DOHH2 (cell line): ENCODE results near the gene SYK.

ENCODE experiments used
- H3F3A ChIP-seq: fragments of 200-600 bp; sonication (generic), shearing (Covaris generic); 2 replicates; pipeline ENCODE4 v1.6.0; 2016; ENCODE audit warnings: antibody characterized with exemption, mild to moderate bottlenecking; ENCODE audit not compliant: control insufficient read depth, insufficient read depth
- H3K27ac ChIP-seq: fragments of 200-600 bp; sonication (generic); 2 replicates; pipeline ENCODE4 v1.5.1; 2014; ENCODE audit warnings: low read depth, mild to moderate bottlenecking, low read length, moderate library complexity
- H3K27me3 ChIP-seq: fragments of 200-600 bp; sonication (generic); 2 replicates; pipeline ENCODE4 v1.6.1; 2014; ENCODE audit warnings: mild to moderate bottlenecking, low read length, mixed read lengths; ENCODE audit not compliant: control insufficient read depth
- H3K36me3 ChIP-seq: fragments of 200-600 bp; sonication (generic); 2 replicates; pipeline ENCODE4 v1.6.1; 2014; ENCODE audit warnings: mild to moderate bottlenecking, low read length, moderate library complexity, mixed read lengths; ENCODE audit not compliant: control insufficient read depth
- H3K4me1 ChIP-seq: fragments of 200-600 bp; sonication (generic); 2 replicates; pipeline ENCODE4 v1.6.1; 2014; ENCODE audit warnings: mild to moderate bottlenecking, low read length, mixed read lengths; ENCODE audit not compliant: control insufficient read depth
- H3K4me2 ChIP-seq: fragments of 200-600 bp; sonication (generic); 2 replicates; pipeline ENCODE4 v1.6.0; 2014; ENCODE audit warnings: mild to moderate bottlenecking, low read length, moderate library complexity
- H3K4me3 ChIP-seq: fragments of 200-600 bp; sonication (generic); 2 replicates; pipeline ENCODE4 v1.5.1; 2014; ENCODE audit warnings: mild to moderate bottlenecking, low read length, mixed read lengths
- H3K79me2 ChIP-seq: fragments of 200-600 bp; sonication (generic); 2 replicates; pipeline ENCODE4 v1.6.1; 2014; ENCODE audit warnings: mild to moderate bottlenecking, low read length, mixed read lengths; ENCODE audit not compliant: control insufficient read depth
- H3K9me2 ChIP-seq: fragments of 200-600 bp; sonication (generic); replicated peaks from 2 replicates; pipeline ENCODE4 v1.6.1; 2014; ENCODE audit warnings: mild to moderate bottlenecking, low read length, mixed read lengths; ENCODE audit not compliant: control insufficient read depth
- H3K9me3 ChIP-seq: fragments of 200-600 bp; sonication (generic); 2 replicates; pipeline ENCODE4 v1.6.1; 2014; ENCODE audit warnings: antibody characterized with exemption, low read length, mixed read lengths; ENCODE audit not compliant: control insufficient read depth, insufficient read depth
- H4K20me1 ChIP-seq: fragments of 200-600 bp; sonication (generic); 2 replicates; pipeline ENCODE4 v1.6.0; 2014; ENCODE audit warnings: low read depth, mild to moderate bottlenecking, antibody characterized with exemption, low read length, moderate library complexity; ENCODE audit not compliant: control insufficient read depth, insufficient read depth
- CTCF ChIP-seq: fragments of 200-600 bp; sonication (generic); IDR thresholded peaks from one replicate; pipeline ENCODE4 v1.5.1; 2014; ENCODE audit warnings: antibody characterized with exemption, mild to moderate bottlenecking, low read depth, low read length; ENCODE audit not compliant: poor library complexity, severe bottlenecking
- EZH2phosphoT487 ChIP-seq: fragments of 200-600 bp; sonication (generic); IDR thresholded peaks from 2 replicates; pipeline ENCODE4 v1.6.1; 2017; ENCODE audit warnings: borderline replicate concordance, mild to moderate bottlenecking, antibody characterized with exemption, low read length, moderate library complexity, mixed read lengths

Gene SYK

GRCh38 chr9:90767523-90768100, 34.0 kb upstream of the SYK start:
- no peak overlapping the region for H3K27ac ChIP-seq
- no peak for TF ChIP-seq EZH2phosphoT487
- TF ChIP-seq CTCF: no peak
- peaks cover 13% of the 10 kb centered on the region for H3K4me1 ChIP-seq
- peaks cover 36% of the 10 kb centered on the region for H3K9me3 ChIP-seq
- H3K27me3 ChIP-seq: no peaks in the 10 kb centered on the region
- H3K36me3 ChIP-seq: no peaks in the 10 kb centered on the region
- no peaks in the 10 kb centered on the region for H4K20me1 ChIP-seq
- H3K79me2 ChIP-seq: no peaks in the 10 kb centered on the region
- H3K4me2 ChIP-seq: no peak overlapping the region
- no peaks in the 10 kb centered on the region for H3K9me2 ChIP-seq
- no peak overlapping the region for H3K4me3 ChIP-seq
- H3F3A ChIP-seq: no peaks in the 10 kb centered on the region

DNA sequence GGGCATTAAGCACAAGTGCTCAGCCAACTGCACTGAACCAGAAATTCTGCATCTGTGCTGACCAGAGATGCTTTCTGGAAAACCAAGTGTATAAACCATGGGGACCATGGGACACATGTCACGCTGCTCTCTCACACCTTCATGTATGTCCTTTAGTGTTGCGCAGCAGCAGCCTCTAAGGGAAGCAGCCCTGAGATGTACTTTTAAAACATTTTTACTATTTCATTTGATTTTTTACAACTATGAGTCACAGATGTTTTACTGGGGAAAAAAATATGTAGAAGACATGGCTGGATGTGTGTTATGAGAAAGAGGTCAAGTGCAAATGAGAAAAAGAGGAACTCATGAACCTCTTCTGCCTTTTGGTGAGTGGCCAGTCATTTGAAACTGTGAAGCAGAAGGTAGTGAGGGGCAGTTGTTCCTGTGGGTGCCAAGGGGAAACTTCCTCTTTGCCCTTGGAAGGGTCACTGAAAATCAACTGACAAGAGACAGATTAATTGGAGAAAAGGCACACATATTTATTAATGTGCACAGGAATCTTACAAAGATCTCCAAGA, 31.4 kb upstream of the SYK start:
- Histone ChIP-seq H3K4me2 (no peak overlapping the region), H3K79me2 (no peaks in the 10 kb centered on the region), H3K9me2 (no peaks in the 10 kb centered on the region), H3K4me1 (peaks cover 39% of the 10 kb centered on the region), H3K36me3 (no peaks in the 10 kb centered on the region), H4K20me1 (no peaks in the 10 kb centered on the region), H3K27ac (no peak overlapping the region), H3K9me3 (peaks cover 36% of the 10 kb centered on the region), H3K27me3 (no peaks in the 10 kb centered on the region), H3K4me3 (no peak overlapping the region), H3F3A (peaks cover 2% of the 10 kb centered on the region; the same call in 1 of the 2 replicates)
- TF ChIP-seq EZH2phosphoT487 (no peak), CTCF (no peak)

DNA sequence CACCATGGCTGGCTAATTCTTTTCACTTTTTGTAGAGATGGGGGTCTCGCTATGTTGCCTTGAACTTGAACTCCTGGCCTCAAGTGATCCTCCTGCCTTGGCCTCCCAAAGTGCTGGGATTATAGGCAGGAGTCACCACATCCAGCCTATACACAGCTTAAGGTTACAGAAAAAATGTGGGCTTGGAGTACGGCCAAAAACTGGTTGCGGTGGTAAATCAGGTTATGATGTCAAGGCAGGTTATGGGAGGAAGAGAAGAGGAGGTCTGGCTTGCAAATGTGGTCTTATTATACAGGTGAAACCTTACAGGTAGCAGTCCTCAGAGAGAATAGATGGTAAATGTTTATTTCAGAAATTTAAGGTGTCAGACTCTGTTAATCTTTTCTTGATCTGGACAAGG, 30.7 kb upstream of the SYK start:
- H3K27me3 ChIP-seq: no peaks in the 10 kb centered on the region
- no peaks in the 10 kb centered on the region for H3K79me2 ChIP-seq
- no peak for TF ChIP-seq CTCF
- TF ChIP-seq EZH2phosphoT487: no peak
- H3K27ac ChIP-seq: no peak overlapping the region
- peaks cover 44% of the 10 kb centered on the region for H3K4me1 ChIP-seq
- no peak overlapping the region for H3K4me3 ChIP-seq
- no peaks in the 10 kb centered on the region for H3K36me3 ChIP-seq
- H3K9me2 ChIP-seq: no peaks in the 10 kb centered on the region
- peaks cover 2% of the 10 kb centered on the region; the same call in 1 of the 2 replicates for H3F3A ChIP-seq
- H3K4me2 ChIP-seq: no peak overlapping the region
- H3K9me3 ChIP-seq: peaks cover 36% of the 10 kb centered on the region
- no peaks in the 10 kb centered on the region for H4K20me1 ChIP-seq
